ENCODE data around the gene ERBB2.

The ERBB2 gene

DNA sequence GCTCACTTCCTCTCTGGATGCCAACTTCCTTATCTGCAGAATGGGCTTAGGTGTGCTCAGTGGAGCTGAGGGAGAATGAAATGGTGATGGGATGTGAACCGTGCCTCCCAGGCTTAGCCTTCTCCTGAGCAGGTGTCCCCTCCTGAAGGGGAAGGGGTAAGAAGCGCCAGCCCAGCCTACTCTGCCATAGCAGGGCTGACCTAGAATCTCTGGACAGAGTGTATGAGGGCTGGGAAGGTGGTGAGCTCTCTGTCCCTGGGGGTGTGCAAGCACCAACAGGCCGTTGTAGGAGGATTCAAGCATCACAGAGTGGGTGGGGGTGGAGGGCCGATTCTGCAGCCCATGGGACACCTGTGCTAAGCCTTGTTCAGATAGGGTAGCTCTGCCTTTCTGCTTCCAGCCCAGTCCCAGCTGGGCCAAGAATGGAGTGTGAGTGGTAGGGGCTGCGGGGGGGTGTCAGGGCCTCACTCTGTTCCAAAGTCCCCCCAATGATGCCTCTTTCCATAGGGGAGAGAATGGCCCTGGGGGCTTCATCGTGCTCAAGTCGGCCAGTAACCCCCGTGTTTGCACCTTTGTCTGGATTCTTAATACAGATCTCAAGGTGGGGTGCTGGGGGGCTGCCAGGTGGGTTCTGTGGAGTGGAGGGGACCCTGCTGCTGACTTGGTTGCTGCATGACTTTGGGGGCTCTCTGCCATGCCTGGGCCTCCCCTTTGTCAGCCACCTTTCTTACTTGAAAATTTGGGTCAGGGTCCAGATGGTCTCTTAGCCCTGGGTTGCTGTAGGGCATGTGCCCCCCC is 37.9 kb upstream of the ERBB2 start:
- TF ChIP-seq, protein P1, sequence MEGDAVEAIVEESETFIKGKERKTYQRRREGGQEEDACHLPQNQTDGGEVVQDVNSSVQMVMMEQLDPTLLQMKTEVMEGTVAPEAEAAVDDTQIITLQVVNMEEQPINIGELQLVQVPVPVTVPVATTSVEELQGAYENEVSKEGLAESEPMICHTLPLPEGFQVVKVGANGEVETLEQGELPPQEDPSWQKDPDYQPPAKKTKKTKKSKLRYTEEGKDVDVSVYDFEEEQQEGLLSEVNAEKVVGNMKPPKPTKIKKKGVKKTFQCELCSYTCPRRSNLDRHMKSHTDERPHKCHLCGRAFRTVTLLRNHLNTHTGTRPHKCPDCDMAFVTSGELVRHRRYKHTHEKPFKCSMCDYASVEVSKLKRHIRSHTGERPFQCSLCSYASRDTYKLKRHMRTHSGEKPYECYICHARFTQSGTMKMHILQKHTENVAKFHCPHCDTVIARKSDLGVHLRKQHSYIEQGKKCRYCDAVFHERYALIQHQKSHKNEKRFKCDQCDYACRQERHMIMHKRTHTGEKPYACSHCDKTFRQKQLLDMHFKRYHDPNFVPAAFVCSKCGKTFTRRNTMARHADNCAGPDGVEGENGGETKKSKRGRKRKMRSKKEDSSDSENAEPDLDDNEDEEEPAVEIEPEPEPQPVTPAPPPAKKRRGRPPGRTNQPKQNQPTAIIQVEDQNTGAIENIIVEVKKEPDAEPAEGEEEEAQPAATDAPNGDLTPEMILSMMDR (IDR thresholded peaks at IDR 0.05; ENCODE audit: control extremely low read depth, extremely low read depth, low read depth, missing control alignments): no peak
- ChIA-PET POLR2A (no interaction called here), CTCF (interaction anchor here (0.8 to 21.1 kb wide), 5 partner anchors 9 to 40 kb away, joined by 3 to 180 read pairs (median 3); no protein-coding TSS in a partner anchor)
- DNase-seq (ENCODE audit: extremely low spot score): no peak

DNA sequence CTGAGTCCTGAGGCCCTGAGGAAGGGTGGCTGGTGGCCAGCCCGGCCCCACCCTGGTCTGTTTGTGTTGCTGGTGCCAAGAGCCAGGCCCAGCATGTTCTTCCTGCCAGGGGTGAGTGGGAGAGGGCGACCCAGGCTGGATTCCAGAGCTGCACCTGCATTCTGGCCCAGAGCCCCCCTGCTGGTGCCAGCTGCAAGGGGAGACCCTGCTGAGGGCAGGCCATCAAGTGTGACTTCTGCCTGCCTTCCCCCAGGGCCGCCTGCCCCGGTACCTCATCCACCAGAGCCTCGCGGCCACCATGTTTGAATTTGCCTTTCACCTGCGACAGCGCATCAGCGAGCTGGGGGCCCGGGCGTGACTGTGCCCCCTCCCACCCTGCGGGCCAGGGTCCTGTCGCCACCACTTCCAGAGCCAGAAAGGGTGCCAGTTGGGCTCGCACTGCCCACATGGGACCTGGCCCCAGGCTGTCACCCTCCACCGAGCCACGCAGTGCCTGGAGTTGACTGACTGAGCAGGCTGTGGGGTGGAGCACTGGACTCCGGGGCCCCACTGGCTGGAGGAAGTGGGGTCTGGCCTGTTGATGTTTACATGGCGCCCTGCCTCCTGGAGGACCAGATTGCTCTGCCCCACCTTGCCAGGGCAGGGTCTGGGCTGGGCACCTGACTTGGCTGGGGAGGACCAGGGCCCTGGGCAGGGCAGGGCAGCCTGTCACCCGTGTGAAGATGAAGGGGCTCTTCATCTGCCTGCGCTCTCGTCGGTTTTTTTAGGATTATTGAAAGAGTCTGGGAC is 37.1 kb upstream of the ERBB2 start:
- ChIA-PET CTCF (interaction anchor here (1.0 to 21.1 kb wide), 5 partner anchors 8 to 42 kb away, joined by 3 to 180 read pairs (median 3); no protein-coding TSS in a partner anchor), POLR2A (no interaction called here)
- DNase-seq (ENCODE audit: extremely low spot score): no peak
- TF ChIP-seq, protein P1 (IDR thresholded peaks at IDR 0.05; ENCODE audit: control extremely low read depth, extremely low read depth, low read depth, missing control alignments): no peak

DNA sequence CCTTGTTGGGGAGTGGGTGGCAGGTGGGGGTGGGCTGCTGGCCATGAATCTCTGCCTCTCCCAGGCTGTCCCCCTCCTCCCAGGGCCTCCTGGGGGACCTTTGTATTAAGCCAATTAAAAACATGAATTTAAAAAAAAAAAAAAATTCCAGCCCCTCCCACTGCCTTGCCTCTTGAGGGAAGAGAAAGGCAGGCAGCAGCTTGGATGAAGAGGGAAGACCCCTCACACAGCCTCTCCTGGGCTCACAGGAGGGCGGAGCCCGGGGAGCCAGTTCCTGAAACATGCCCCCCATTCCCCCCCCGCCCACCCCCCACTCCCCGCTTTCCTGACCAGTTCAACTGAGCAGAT is 36.5 kb upstream of the ERBB2 start:
- ChIA-PET CTCF (interaction anchor here (1.2 to 21.1 kb wide), 3 partner anchors 11 to 42 kb away, joined by 3 to 180 read pairs (median 134); no protein-coding TSS in a partner anchor), POLR2A (no interaction called here)
- TF ChIP-seq, protein P1 (IDR thresholded peaks at IDR 0.05; ENCODE audit: control extremely low read depth, extremely low read depth, low read depth, missing control alignments): no peak
- no peak for DNase-seq (ENCODE audit: extremely low spot score)

DNA sequence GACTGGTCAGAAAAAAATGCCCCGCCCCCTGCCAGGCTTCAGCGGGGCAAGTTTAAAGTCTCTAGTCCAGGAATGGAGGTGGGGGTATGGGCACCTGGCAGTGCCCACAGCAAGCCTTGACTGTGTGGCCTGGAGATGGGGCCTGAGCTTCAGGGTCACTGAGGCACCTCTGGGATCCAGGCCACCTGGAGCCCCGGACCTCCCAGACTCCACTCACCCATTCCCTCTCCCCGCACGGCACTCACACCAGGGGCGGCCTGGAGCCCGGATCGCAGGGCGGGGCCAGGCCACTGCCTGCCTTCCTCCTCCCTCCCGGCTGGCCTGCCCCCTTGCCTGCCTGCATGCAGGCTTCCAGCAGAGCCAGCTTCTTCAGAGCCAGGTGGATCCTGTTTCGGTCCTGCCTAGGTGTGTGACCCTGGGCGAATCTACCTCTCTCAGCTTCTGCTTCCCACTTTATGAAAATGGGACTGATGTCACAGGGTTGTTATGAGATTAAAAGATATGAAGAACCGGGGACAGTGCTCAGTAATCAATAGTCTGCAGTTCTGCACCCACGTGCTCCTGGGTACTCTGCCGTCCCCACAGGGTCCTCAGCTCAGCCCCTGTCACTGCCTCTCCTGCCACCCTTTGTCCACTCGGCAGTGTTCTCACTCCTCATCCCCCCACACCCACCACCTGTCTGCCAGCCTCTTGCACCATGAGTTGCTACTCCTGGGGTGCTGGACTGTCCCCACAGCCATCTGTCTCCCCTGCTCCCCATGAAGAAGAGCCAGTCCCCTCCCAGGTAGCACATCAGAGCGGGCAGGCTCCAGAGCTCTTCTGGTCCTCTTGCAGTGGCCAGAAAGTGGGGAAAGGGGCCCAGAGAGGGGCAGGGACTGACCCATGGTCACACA is 35.9 kb upstream of the ERBB2 start:
- DNase-seq (ENCODE audit: extremely low spot score): no peak
- POLR2A ChIA-PET: no interaction called here
- TF ChIP-seq, protein P1 (IDR thresholded peaks at IDR 0.05; ENCODE audit: control extremely low read depth, extremely low read depth, low read depth, missing control alignments): no peak
- CTCF ChIA-PET: interaction anchor here (1.2 to 21.1 kb wide), 4 partner anchors 12 to 43 kb away, joined by 3 to 180 read pairs (median 73); no protein-coding TSS in a partner anchor

DNA sequence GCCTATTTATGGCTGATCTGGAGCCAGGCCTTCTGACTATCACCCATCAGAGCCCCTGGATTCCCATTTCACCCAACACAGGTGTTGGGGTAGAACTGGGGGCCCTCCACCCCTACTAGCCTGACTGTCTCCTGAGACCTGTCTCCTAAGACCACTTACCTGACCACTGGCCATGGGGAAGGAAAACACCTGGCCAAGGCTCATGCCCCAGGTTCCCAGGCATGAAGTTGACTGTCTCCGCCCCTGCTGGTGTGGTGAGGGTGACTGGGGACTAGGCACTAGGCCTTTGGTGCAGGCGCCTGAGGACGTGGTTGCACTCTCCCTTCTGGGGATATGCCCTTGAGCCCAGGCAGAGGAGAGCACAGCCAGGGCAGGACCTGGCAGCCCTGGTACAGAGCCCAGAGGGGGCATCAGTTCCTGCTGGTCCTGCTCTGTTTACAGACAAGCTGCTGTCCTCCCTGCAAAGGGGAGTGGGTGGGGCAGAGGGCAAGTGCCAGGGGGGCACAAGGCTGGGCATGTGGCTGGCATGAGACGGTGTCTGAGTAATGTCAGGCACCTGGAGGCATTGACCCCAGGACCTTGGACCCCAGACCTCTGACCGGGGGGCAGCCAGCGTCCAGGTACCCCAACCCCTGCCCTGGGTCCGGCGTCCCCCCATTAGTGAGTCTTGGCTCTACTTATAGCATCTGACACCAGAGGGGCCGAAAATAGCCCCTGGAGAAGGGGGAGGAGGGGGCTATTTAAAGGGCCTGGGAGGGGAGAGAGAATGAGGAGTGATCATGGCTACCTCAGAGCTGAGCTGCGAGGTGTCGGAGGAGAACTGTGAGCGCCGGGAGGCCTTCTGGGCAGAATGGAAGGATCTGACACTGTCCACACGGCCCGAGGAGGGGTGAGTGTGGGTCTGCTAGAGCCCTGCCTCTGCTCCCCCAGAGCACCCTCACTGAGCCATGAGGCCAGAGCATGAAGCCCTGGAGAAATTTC is 35.0 kb upstream of the ERBB2 start, which contains the start of gene TCAP:
Gene TCAP (plus strand): TSS at position 769 of the 981 bp plus-strand sequence. CDS start 11 bp downstream, at position 780.
- no peak for DNase-seq (ENCODE audit: extremely low spot score)
- ChIA-PET CTCF (interaction anchor here (2.5 to 21.1 kb wide), 4 partner anchors 12 to 44 kb away, joined by 11 to 180 read pairs (median 73); no protein-coding TSS in a partner anchor), POLR2A (no interaction called here)
- TF ChIP-seq, protein P1 (IDR thresholded peaks at IDR 0.05; ENCODE audit: control extremely low read depth, extremely low read depth, low read depth, missing control alignments): no peak
